ENCODE results near the gene WDR7. TPM values are rescaled to one million over a fixed set of nuclear protein-coding genes. Genes with fewer than 3 reads are reported as not detected.

Gene WDR7
- total RNA-seq, 2 donors from 2014 or later = 22.3 to 24.0 TPM

DNA sequence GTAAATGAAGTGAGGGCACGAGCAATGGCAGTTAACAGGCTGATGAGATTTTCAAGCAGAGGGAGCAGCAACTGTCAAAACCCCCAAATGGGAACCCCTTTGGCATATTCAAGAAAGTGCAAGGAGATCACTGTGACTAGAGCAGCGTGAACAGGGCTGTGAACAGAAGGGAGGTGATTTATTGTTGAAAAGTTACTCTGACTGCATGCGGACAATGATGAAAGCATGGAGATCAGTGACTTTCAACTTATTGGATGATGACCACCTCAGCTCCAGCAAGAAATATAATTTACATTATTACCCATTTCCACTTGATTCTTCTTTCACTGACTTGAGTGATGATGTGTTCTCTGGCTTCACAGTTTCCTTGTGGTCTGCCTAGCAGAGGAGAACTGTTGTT, 308.0 kb downstream of the WDR7 start:
- TF ChIP-seq, protein P1, sequence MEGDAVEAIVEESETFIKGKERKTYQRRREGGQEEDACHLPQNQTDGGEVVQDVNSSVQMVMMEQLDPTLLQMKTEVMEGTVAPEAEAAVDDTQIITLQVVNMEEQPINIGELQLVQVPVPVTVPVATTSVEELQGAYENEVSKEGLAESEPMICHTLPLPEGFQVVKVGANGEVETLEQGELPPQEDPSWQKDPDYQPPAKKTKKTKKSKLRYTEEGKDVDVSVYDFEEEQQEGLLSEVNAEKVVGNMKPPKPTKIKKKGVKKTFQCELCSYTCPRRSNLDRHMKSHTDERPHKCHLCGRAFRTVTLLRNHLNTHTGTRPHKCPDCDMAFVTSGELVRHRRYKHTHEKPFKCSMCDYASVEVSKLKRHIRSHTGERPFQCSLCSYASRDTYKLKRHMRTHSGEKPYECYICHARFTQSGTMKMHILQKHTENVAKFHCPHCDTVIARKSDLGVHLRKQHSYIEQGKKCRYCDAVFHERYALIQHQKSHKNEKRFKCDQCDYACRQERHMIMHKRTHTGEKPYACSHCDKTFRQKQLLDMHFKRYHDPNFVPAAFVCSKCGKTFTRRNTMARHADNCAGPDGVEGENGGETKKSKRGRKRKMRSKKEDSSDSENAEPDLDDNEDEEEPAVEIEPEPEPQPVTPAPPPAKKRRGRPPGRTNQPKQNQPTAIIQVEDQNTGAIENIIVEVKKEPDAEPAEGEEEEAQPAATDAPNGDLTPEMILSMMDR (IDR thresholded peaks at IDR 0.05) = no peak
- H3K36me3 ChIP-seq = no peaks in the 10 kb centered on the region
- no peak overlapping the region for H3K27ac ChIP-seq
- H3K9me3 ChIP-seq = no peaks in the 10 kb centered on the region
- H3K4me1 ChIP-seq = no peaks in the 10 kb centered on the region
- DNase-seq (ENCODE audit: low spot score) = no peak
- no peaks in the 10 kb centered on the region for H3K27me3 ChIP-seq
- no peak overlapping the region for H3K4me3 ChIP-seq

DNA sequence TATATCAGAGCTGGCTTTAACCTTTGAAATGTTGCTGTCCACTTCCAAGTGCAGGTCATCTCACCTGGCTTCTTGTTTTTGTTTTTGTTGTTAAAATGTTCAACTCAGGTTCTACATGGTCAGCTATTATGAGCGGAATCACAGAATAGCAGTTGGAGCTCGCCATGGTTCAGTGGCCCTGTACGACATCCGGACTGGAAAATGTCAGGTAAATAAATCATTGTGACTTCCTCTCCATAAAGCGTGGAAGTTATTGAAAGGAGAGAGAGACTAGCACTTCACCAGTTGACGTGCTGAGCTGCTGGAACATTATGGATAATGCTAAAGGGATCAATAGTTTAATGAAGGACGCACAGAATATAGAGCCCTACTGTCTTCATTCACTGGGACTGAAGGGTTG, 311.2 kb downstream of the WDR7 start:
- Histone ChIP-seq H3K4me3 (no peak overlapping the region), H3K27me3 (no peaks in the 10 kb centered on the region), H3K27ac (no peak overlapping the region), H3K4me1 (no peaks in the 10 kb centered on the region), H3K36me3 (no peaks in the 10 kb centered on the region), H3K9me3 (no peaks in the 10 kb centered on the region)
- TF ChIP-seq, protein P1 (IDR thresholded peaks at IDR 0.05) = no peak
- no peak for DNase-seq (ENCODE audit: low spot score)

DNA sequence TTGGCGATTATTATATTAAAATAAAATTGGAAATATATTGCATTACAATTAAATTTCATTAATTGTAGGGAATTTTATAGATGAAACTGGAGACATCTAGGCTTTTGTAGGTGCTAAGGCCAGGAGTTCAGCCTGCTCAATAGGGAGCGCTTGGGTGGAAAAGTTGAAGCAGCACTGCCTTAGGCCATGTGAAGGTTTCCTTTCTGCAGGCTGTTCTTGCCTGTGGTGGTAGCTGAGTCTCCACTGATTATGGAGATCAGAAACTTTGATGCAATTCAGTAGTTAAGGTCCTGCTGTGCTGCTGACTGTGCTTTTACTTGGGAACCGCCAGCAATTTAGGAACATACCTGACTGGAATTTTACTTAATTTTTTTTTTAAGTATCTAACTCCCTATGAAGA, 315.9 kb downstream of the WDR7 start:
- Histone ChIP-seq H3K36me3 (no peaks in the 10 kb centered on the region), H3K27me3 (no peaks in the 10 kb centered on the region), H3K9me3 (no peaks in the 10 kb centered on the region)

DNA sequence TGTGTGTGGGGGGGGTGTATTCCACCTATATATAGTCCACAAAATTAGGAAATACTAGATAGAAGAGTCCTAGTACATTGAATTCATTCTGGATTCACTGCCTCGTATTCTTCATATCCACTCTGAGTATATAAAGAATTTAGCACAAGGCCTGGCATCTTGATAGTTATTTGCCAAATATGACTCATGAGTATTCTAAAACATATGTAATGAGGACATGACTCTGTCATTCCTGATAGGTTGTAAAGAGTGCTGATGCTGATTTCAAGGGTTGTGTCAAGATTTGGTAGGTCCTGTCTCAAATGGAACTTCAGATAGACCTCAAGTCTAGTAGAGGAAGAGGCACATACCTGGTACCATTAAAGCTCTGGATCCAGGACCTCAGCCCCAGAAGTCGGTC, 322.3 kb downstream of the WDR7 start:
- Histone ChIP-seq H3K9me3 (no peaks in the 10 kb centered on the region), H3K27me3 (no peaks in the 10 kb centered on the region), H3K27ac (no peak overlapping the region), H3K4me1 (no peaks in the 10 kb centered on the region), H3K36me3 (no peaks in the 10 kb centered on the region), H3K4me3 (no peak overlapping the region)
- TF ChIP-seq, protein P1 (IDR thresholded peaks at IDR 0.05) = no peak
- no peak for DNase-seq (ENCODE audit: low spot score)

More for the DNA sequence above, 315.9 kb downstream of the WDR7 start:
- Histone ChIP-seq H3K27ac (no peak overlapping the region), H3K4me3 (no peak overlapping the region), H3K4me1 (no peaks in the 10 kb centered on the region)
- DNase-seq (ENCODE audit: low spot score) = no peak
- TF ChIP-seq, protein P1 (IDR thresholded peaks at IDR 0.05) = no peak

DNA sequence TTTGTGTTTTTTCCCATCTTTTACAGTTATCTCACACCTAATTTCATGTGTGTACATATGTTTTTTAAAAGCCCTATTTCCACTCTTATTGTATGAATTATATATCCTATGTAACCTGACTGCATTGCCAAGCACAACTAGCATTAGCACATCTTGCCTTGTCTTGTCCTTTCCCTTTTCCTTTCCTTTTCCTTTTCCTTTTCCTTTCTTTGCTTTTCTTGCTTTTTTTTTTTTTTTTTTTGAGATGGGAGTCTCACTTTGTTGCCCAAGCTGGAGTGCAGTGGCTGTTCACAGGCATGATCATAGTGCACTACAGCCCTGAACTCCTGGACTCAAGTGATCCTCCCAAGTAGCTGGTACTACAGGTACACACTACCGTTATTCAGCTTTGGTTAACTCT, 323.0 kb downstream of the WDR7 start:
- Histone ChIP-seq H3K27ac (no peak overlapping the region), H3K27me3 (no peaks in the 10 kb centered on the region), H3K9me3 (no peaks in the 10 kb centered on the region), H3K36me3 (no peaks in the 10 kb centered on the region), H3K4me3 (no peak overlapping the region), H3K4me1 (no peaks in the 10 kb centered on the region)
- no peak for DNase-seq (ENCODE audit: low spot score)
- TF ChIP-seq, protein P1 (IDR thresholded peaks at IDR 0.05) = no peak

DNA sequence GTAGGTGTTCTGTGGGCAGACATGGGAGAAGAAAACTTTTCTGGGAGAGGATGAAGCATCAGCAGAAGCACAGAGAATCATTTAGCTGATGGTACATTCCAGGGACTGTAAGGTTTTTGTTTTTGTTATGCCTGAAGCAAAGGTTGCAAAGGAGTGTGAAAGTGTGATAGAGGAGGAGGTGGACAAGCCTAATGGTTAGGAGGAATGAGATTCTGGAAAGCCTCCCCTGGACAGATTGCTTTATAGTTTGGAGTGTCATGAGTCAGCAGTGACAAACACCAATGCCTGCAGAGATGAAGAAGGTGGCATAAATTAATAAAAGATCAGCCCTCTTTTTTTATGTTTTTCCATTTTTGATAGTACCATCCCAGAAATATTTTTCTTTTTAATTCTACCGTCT, 324.1 kb downstream of the WDR7 start:
- TF ChIP-seq, protein P1 (IDR thresholded peaks at IDR 0.05) = no peak
- H3K9me3 ChIP-seq = no peaks in the 10 kb centered on the region
- H3K27me3 ChIP-seq = no peaks in the 10 kb centered on the region
- DNase-seq (ENCODE audit: low spot score) = no peak
- no peak overlapping the region for H3K27ac ChIP-seq
- H3K4me1 ChIP-seq = no peaks in the 10 kb centered on the region
- no peaks in the 10 kb centered on the region for H3K36me3 ChIP-seq
- no peak overlapping the region for H3K4me3 ChIP-seq

All from right atrium auricular region (tissue), 2 donors.